HuH-7.5 (cell line): ENCODE data around the gene LTBP4.

Source experiments
- DNase-seq: peaks from one replicate; pipeline ENCODE4 v3.0.0; 2011; ENCODE audit warnings: low spot score

The LTBP4 gene

GRCh38 chr19:40596608-40597328 is 4.4 kb upstream of the LTBP4 start:
- peak; percentile 78 for DNase-seq

- peak; percentile 6 for DNase-seq
Measured at GRCh38 chr19:40597329-40597838, 3.8 kb upstream of the LTBP4 start.

GRCh38 chr19:40598121-40598917 is 2.9 kb upstream of the LTBP4 start:
- DNase-seq, result peak; percentile 98

- DNase-seq, result peak; percentile 11
Measured at GRCh38 chr19:40598918-40599307, 2.3 kb upstream of the LTBP4 start.

GRCh38 chr19:40599331-40599901 is 1.8 kb upstream of the LTBP4 start:
- peak; percentile 13 for DNase-seq

- DNase-seq, result peak; percentile 22
Measured at GRCh38 chr19:40599902-40600569, 1.1 kb upstream of the LTBP4 start.

GRCh38 chr19:40600570-40601133 is 517 bp upstream of the LTBP4 start:
- DNase-seq, result peak; percentile 30

GRCh38 chr19:40603071-40603388 is 1.9 kb downstream of the LTBP4 start:
- DNase-seq, result no peak

- peak; percentile 100 for DNase-seq
Measured at GRCh38 chr19:40603389-40604170, 2.4 kb downstream of the LTBP4 start.

- DNase-seq, result no peak
Measured at GRCh38 chr19:40604171-40604646, 3.0 kb downstream of the LTBP4 start.

- no peak for DNase-seq
Measured at GRCh38 chr19:40604647-40605215, 3.6 kb downstream of the LTBP4 start.

- DNase-seq, result peak; percentile 88
Measured at GRCh38 chr19:40605216-40605971, 4.2 kb downstream of the LTBP4 start.

- no peak for DNase-seq
Measured at GRCh38 chr19:40607311-40608239, 6.4 kb downstream of the LTBP4 start.

- no peak for DNase-seq
Measured at GRCh38 chr19:40608240-40608621, 7.1 kb downstream of the LTBP4 start.

GRCh38 chr19:40608957-40609356 is 7.8 kb downstream of the LTBP4 start:
- DNase-seq, result no peak

- DNase-seq, result peak; percentile 80
Measured at GRCh38 chr19:40609561-40610395, 8.6 kb downstream of the LTBP4 start.

- no peak for DNase-seq
Measured at GRCh38 chr19:40610396-40611064, 9.4 kb downstream of the LTBP4 start.
